Stimulated activated CD4-positive, alpha-beta T cell treated with anti-CD3 and anti-CD28 coated beads, TNF-alpha, amount 100 ng/mL, for 1 hour (primary cell): Measurements from ENCODE around the gene NAT14.

Experiments used
- DNase-seq, 3 donors: peaks; one replicate each; pipeline ENCODE4 v3.0.0-alpha.2; 2020; ENCODE audit warnings: low read depth in 3 of 3, low spot score in 1 of 3

NAT14 gene

GRCh38 chr19:55468054-55468393, 17.0 kb upstream of the NAT14 start:
- DNase-seq, result no peak

DNA sequence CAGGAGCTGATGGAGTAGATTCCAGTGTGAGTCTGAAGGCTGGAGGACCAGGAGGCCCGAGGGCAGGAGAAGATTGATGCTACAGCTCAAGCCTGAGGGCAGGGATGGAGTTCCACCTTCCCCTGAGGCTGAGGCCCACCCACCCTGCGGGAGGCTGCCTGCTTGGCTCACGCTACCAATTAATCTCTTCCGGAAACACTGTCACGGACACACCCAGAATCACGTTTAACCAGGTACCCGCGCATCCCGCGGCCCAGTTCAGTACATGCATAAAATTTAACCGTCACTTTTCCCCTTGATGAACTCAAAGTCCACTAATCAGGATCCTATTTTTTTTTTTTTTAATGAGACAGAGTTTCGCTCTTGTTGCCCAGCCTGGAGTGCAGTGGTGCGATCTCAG, 13.7 kb upstream of the NAT14 start:
- no peak for DNase-seq

DNA sequence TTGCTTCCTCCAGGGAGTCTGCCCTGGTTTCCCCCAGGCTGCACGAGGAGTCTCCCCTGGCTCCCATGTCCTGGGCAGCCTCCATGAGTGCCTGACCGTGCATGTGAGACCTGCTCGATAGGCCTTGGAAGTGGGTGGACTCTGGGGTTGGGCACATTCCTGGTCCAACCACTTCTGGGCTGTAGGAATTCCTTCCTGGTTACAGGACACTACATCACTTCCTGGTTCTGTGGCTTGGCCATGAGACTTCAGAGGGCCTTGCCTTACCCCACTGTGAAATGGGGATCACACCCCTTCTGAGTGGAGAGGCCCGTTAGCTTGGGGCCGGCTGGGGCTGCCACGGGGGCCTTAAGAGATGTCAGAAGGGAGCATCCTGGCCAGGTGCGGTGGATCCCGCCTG, 12.5 kb upstream of the NAT14 start:
- DNase-seq, result no peak

- no peak for DNase-seq
These were observed 11.6 kb upstream of the NAT14 start for GRCh38 chr19:55473225-55474012.

GRCh38 chr19:55474269-55475265, 10.4 kb upstream of the NAT14 start:
- no peak for DNase-seq

DNA sequence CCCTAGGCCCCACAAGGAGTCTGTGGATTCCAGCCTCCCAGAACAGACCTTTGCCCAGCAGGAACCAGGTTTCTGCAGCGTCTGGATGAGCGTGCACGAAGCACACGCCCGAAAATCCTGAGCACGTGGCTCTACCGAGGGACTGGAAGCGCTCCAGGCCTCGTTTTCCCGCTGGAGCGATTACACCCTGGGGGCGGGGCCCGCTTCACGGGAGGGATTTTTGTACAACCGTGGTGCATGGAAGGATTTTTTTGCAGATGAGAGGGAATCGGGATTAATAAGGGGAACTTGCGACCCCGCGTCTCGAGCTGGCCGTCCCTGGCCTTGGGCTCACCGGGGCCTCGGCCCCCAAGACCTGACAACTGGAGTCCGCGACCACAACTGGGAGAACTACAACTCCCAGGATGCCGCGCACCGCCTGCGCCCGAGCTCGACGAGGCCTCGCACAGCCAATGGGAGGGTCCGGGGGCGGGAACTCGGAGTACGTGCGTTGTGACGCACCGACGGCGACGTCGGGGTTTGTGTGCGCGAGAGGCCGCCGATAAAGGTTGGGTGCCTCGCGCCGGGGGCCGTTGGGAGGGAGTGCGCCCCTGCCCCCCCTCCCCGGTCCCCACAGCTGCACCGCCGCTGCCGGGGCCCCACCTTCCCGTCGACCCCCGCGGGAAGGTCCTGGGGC, 8.8 kb upstream of the NAT14 start, which contains the start of gene ZNF628:
Gene ZNF628, plus strand, starts transcription at position 518 of the 676 bp plus-strand sequence. CDS start 3,294 bp downstream, outside the sequence.
- DNase-seq, result peak; percentile 90 to 94 (median 92)

GRCh38 chr19:55477905-55478304, 7.1 kb upstream of the NAT14 start:
- DNase-seq, result no peak

GRCh38 chr19:55478364-55478763, 6.6 kb upstream of the NAT14 start:
- no peak for DNase-seq

GRCh38 chr19:55479045-55479444, 5.9 kb upstream of the NAT14 start:
- DNase-seq, result no peak

- DNase-seq, result no peak
These were observed 5.3 kb upstream of the NAT14 start for GRCh38 chr19:55479451-55480230.

DNA sequence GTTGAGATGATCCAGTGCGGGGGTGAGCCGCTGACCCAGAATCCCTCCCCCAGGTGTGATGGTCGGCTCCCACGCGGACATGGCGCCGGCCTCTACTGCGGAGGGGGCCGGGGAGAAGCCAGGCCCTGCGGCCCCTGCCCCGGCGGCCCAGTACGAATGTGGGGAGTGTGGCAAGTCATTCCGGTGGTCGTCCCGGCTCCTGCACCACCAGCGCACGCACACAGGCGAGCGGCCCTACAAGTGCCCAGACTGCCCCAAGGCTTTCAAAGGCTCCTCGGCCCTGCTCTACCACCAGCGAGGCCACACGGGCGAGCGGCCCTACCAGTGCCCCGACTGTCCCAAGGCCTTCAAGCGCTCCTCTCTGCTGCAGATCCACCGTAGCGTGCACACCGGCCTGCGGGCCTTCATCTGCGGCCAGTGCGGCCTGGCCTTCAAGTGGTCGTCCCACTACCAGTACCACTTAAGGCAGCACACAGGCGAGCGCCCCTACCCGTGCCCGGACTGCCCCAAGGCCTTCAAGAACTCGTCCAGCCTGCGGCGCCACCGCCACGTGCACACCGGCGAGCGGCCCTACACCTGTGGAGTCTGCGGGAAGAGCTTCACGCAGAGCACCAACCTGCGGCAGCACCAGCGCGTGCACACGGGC, 3.7 kb upstream of the NAT14 start:
- no peak for DNase-seq

GRCh38 chr19:55481794-55482155, 3.2 kb upstream of the NAT14 start:
- no peak for DNase-seq

- no peak for DNase-seq
These were observed 2.6 kb upstream of the NAT14 start for GRCh38 chr19:55482156-55482961.

GRCh38 chr19:55482967-55483705, 1.9 kb upstream of the NAT14 start:
- DNase-seq, result no peak

DNA sequence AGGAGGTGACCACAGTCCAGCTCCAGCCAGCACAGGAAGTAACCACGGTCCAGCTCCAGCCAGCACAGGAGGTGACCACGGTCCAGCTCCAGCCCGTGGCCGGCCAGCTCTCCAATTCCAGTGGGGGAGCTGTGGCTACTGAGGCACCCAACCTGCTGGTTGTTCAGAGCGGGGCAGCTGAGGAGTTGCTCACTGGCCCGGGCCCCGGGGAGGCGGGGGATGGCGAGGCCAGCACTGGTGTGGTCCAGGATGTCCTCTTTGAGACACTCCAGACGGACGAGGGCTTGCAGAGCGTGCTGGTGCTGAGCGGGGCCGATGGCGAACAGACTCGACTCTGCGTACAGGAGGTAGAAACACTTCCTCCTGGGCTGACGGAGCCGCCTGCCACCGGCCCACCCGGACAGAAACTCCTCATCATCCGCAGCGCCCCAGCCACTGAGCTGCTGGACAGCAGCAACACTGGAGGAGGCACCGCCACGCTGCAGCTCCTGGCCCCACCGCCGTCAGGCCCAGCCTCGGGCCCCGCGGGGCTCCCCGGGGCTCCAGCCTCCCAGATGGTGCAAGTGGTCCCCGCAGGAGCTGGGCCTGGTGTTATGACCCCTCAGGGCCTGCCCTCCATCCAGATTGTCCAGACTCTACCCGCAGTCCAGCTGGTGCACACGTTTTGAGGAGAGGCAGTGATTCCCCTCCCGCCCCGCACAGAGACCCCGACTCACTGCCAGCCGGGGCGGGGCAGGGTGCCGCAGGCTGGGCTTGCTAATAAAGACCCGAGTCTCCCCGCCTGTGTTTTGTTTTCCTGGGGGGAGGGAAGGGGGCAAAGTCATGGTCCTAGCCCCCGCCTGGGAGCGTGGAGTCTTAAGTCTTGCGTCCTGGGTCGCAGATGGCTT, 1.0 kb upstream of the NAT14 start:
- DNase-seq, result no peak

GRCh38 chr19:55485439-55486011, 537 bp downstream of the NAT14 start:
- DNase-seq, result no peak
